ENCODE measurements around the gene IFT25. TPM values are rescaled to one million over a fixed set of nuclear protein-coding genes. Genes with fewer than 3 reads are reported as not detected.
A peak's percentile ranks its signal among the peaks of the same experiment; 100 is the strongest.
"Not testable (repeated sequence)": the region's sequence is repeated elsewhere in the genome, so short reads cannot be mapped to it uniquely, and the experiment has no call there.

The IFT25 gene
- total RNA-seq, 2 experiments from 2014 or later, result 71.8 to 74.3 TPM

- H3K36me3 Mint-ChIP-seq (ENCODE audit: low read depth), result peaks cover 40% of the 10 kb centered on the region
- ChIA-PET POLR2A (interaction anchor here (0.6 kb wide), 1 partner anchor 92 kb away, joined by 3 read pairs; no protein-coding TSS in a partner anchor), CTCF (interaction anchor here (1.0 to 1.5 kb wide), 3 partner anchors 10 to 71 kb away, joined by 3 to 5 read pairs (median 5); no protein-coding TSS in a partner anchor)
- DNase-seq, H3K27ac Mint-ChIP-seq, H3K4me3 Mint-ChIP-seq, H3K9me3 Mint-ChIP-seq, H3K4me1 Mint-ChIP-seq, H3K27me3 Mint-ChIP-seq: not testable (repeated sequence)
Measured at GRCh38 chr1:53969323-53969722, 23.8 kb upstream of the IFT25 start.

DNA sequence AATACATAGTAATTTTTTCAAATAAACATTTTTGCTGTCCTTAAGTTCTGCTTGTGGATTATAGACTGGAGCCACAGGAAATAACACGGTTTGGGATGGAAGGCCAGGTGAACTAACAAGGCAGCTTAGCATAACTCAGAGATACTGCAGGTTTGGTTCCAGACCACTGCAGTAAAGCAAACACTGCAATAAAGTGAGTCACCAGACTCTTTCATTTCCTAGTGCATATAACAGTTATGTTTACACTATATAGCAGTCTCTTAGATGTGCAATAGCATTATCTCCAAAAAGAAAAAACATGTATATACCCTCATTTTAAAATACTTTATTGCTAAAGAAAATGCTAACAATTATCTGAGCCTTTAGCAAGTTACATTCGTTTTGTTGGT lies 22.6 kb upstream of the IFT25 start:
- H3K9me3 Mint-ChIP-seq, result no peaks in the 10 kb centered on the region
- no peak overlapping the region for H3K4me3 Mint-ChIP-seq
- H3K27me3 Mint-ChIP-seq, result no peaks in the 10 kb centered on the region
- CTCF ChIA-PET, result interaction anchor here (0.8 kb wide), 1 partner anchor 107 kb away, joined by 3 read pairs; no protein-coding TSS in a partner anchor
- H3K36me3 Mint-ChIP-seq (ENCODE audit: low read depth), result peaks cover 44% of the 10 kb centered on the region
- no peak overlapping the region for H3K27ac Mint-ChIP-seq
- peaks cover 11% of the 10 kb centered on the region for H3K4me1 Mint-ChIP-seq
- POLR2A ChIA-PET, result no interaction called here
- DNase-seq, result no peak

DNA sequence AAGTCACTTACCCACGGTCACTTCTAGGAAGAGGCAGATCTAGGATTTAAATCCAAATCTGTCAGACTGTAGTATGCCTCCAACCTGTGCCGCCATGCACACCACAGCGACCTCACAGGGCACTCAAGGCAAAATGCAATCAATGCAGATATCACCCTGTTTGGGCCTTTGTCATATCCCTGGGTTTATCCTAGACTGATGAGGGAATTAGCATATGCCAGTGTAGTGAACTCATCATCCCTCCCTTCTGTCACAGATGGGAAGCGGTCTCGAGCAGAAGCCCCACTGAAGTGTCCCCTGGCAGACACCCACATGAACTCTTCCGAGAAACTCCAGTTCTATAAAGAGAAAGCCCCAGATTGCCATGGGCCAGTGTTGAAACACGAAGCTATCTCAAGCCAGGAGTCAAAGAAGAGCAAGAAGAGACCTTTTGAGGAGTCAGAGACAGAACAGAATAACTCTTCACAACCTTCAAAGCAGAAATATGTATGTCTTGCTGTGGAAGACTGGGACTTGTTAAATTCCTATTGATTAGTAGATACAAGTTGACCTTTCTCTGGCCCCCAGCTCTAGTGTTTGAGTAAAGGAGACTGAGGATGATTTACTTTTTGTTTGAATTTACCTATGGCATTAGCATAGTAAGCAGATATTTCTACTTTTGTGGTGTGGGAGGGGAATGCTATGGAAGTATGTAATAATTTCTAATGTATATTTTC lies 22.1 kb upstream of the IFT25 start:
- no peaks in the 10 kb centered on the region for H3K27me3 Mint-ChIP-seq
- no peak for DNase-seq
- ChIA-PET POLR2A (no interaction called here), CTCF (interaction anchor here (0.8 kb wide), 1 partner anchor 107 kb away, joined by 3 read pairs; no protein-coding TSS in a partner anchor)
- H3K36me3 Mint-ChIP-seq (ENCODE audit: low read depth), result peaks cover 43% of the 10 kb centered on the region
- H3K27ac Mint-ChIP-seq, result no peak overlapping the region
- H3K9me3 Mint-ChIP-seq, result no peaks in the 10 kb centered on the region
- H3K4me3 Mint-ChIP-seq, result no peak overlapping the region
- H3K4me1 Mint-ChIP-seq, result peaks cover 13% of the 10 kb centered on the region

DNA sequence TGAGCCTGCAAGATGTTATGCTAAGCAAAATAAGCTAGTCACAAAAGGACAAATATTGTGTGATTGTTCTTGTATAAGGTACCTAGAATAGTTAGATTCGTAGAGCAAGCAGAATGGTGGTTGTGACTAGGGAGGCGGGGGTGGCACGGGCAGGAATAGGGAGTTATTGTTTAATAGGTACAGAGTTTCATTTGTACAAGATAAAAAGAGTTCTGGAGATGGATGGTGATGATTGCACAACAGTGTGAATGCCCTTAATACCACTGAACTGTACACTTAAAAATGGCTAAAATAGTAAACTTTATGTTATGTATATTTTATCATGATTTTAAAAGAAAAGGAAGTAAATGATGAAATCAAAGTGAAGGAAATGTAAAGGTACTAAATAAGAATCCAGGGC lies 21.3 kb upstream of the IFT25 start:
- CTCF ChIA-PET, result no interaction called here
- H3K9me3 Mint-ChIP-seq, result no peaks in the 10 kb centered on the region
- DNase-seq, result no peak
- H3K4me3 Mint-ChIP-seq, result no peak overlapping the region
- POLR2A ChIA-PET, result no interaction called here
- H3K27ac Mint-ChIP-seq, result no peak overlapping the region
- H3K36me3 Mint-ChIP-seq (ENCODE audit: low read depth), result peaks cover 43% of the 10 kb centered on the region
- no peaks in the 10 kb centered on the region for H3K27me3 Mint-ChIP-seq
- H3K4me1 Mint-ChIP-seq, result peaks cover 13% of the 10 kb centered on the region

- H3K4me1 Mint-ChIP-seq, result peaks cover 10% of the 10 kb centered on the region
- DNase-seq, result no peak
- peak overlapping the region; percentile 19 for H3K27ac Mint-ChIP-seq
- H3K4me3 Mint-ChIP-seq, result no peak overlapping the region
- ChIA-PET POLR2A (no interaction called here), CTCF (interaction anchor here (1.8 kb wide), 1 partner anchor 103 kb away, joined by 5 read pairs; no protein-coding TSS in a partner anchor)
- H3K27me3 Mint-ChIP-seq, result no peaks in the 10 kb centered on the region
- H3K9me3 Mint-ChIP-seq, result no peaks in the 10 kb centered on the region
- H3K36me3 Mint-ChIP-seq (ENCODE audit: low read depth), result peaks cover 33% of the 10 kb centered on the region
Measured at GRCh38 chr1:53964109-53964508, 18.6 kb upstream of the IFT25 start.

- Mint-ChIP-seq H3K4me3 (no peak overlapping the region), H3K36me3 (ENCODE audit: low read depth) (peaks cover 29% of the 10 kb centered on the region), H3K27me3 (no peaks in the 10 kb centered on the region), H3K27ac (no peak overlapping the region), H3K4me1 (peaks cover 10% of the 10 kb centered on the region), H3K9me3 (no peaks in the 10 kb centered on the region)
- ChIA-PET CTCF (interaction anchor here (0.5 to 1.8 kb wide), 2 partner anchors 103 to 525 kb away, joined by 3 to 5 read pairs; no protein-coding TSS in a partner anchor), POLR2A (no interaction called here)
- no peak for DNase-seq
Measured at GRCh38 chr1:53963460-53963859, 18.0 kb upstream of the IFT25 start.

GRCh38 chr1:53962395-53962794 lies 16.9 kb upstream of the IFT25 start:
- peaks cover 31% of the 10 kb centered on the region for H3K36me3 Mint-ChIP-seq (ENCODE audit: low read depth)
- no peaks in the 10 kb centered on the region for H3K27me3 Mint-ChIP-seq
- H3K4me3 Mint-ChIP-seq, result no peak overlapping the region
- CTCF ChIA-PET, result interaction anchor here (0.9 to 1.8 kb wide), 2 partner anchors 84 to 102 kb away, joined by 3 to 5 read pairs; no protein-coding TSS in a partner anchor
- no peak for DNase-seq
- H3K4me1 Mint-ChIP-seq, result peaks cover 12% of the 10 kb centered on the region
- no peaks in the 10 kb centered on the region for H3K9me3 Mint-ChIP-seq
- POLR2A ChIA-PET, result no interaction called here
- H3K27ac Mint-ChIP-seq, result no peak overlapping the region

DNA sequence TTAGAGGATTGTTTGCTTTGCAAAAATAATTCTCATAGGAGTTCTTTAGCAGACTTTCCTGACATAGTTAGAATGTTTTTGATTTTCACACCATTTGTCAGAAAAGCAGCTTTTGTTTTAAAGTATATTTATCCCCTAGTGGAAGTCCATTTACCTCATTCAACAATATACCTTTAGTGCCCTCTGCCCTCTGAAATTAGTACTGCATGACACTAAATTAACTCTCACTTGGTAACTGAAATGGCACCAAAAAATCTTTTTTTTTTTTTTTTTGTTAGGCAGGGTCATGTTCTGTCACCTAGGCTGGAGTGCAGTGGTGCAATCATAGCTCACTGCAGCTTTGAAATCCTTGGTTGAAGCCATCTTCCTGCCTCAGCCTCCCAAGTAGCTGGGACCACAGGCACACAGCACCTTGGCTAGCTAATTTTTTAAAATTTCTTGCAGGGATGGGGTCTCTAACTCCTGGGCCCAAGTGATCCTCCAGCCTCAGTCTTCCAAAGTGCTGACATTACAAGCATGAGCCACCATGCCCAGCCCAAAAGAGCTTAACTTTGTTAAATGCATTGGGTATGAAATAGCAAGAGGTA lies 14.3 kb upstream of the IFT25 start:
- DNase-seq, result peak; percentile 57
- POLR2A ChIA-PET, result interaction anchor here (0.7 to 1.0 kb wide), 2 partner anchors 81 to 99 kb away, joined by 3 to 4 read pairs; no protein-coding TSS in a partner anchor
- Mint-ChIP-seq H3K4me1 (peaks cover 24% of the 10 kb centered on the region), H3K4me3 (no peak overlapping the region), H3K36me3 (ENCODE audit: low read depth) (peaks cover 24% of the 10 kb centered on the region), H3K9me3 (no peaks in the 10 kb centered on the region), H3K27me3 (no peaks in the 10 kb centered on the region), H3K27ac (no peak overlapping the region)
- CTCF ChIA-PET, result interaction anchor here (0.6 to 4.2 kb wide), 25 partner anchors 10 to 841 kb away, joined by 3 to 32 read pairs (median 5); partner anchors contain the start of genes IFT25 and TTC22

DNA sequence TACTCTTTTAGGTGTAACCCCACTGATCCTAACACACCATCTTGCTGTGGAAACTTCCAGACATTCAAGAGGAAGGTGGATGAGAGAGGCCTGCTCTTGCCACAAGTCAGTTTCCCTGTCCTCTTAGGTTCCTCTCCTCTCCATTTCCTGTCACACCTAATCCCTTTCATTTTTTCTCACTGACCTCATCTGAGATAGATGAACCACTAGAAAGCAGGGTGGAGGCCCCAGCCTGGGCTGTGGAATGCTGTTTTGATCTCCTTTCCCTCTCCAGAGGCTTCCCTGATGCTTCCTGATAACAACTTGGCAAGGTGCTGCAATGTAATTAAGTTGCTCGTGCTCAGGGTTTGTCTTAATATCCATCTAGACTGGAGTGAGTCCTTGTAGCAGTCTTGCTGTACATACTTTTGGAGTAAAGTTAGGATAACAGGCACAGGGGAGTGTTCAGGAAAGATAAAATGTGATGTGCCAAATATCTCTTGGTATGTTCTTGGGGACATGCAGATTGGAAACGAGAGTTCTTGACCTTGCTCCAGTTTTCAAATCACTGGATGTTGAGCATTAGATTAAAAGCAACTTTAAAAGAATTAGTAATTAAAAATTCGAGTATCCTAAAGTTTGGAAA lies 11.8 kb upstream of the IFT25 start:
- CTCF ChIA-PET, result no interaction called here

GRCh38 chr1:53956308-53957168 lies 11.0 kb upstream of the IFT25 start:
- H3K36me3 Mint-ChIP-seq (ENCODE audit: low read depth), result peaks cover 21% of the 10 kb centered on the region
- H3K27me3 Mint-ChIP-seq, result no peaks in the 10 kb centered on the region
- no peak for DNase-seq
- ChIA-PET CTCF (interaction anchor here (0.7 to 2.1 kb wide), 4 partner anchors 14 to 97 kb away, joined by 3 to 5 read pairs (median 4); no protein-coding TSS in a partner anchor), POLR2A (no interaction called here)
- H3K27ac Mint-ChIP-seq, result peak overlapping the region; percentile 17
- H3K9me3 Mint-ChIP-seq, result no peaks in the 10 kb centered on the region
- H3K4me3 Mint-ChIP-seq, result no peak overlapping the region
- peaks cover 14% of the 10 kb centered on the region for H3K4me1 Mint-ChIP-seq

More for the DNA sequence above, 11.8 kb upstream of the IFT25 start:
- H3K27ac Mint-ChIP-seq, result peak overlapping the region; percentile 17
- POLR2A ChIA-PET, result no interaction called here
- H3K36me3 Mint-ChIP-seq (ENCODE audit: low read depth), result peaks cover 19% of the 10 kb centered on the region
- H3K4me3 Mint-ChIP-seq, result no peak overlapping the region
- H3K27me3 Mint-ChIP-seq, result no peaks in the 10 kb centered on the region
- H3K4me1 Mint-ChIP-seq, result peaks cover 14% of the 10 kb centered on the region
- DNase-seq, result no peak
- H3K9me3 Mint-ChIP-seq, result no peaks in the 10 kb centered on the region

DNA sequence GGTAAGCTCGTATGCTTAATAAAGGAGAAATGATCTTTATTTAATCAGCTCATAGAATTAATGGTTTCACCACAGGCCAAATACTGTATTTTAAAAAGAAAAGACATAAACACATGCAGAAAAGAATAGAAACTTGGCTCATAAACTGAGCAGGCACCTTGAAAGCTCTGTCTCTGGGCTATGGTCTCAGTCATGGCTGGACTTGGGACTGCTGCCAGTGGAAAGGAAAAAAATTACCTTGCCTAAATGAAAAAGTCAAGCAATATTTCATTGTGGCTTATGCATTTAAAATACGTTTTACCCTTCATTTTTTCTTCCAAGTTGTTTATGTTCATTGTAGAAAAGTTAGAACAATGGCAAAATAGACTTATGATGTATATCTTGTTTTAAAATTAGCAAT lies 8.6 kb upstream of the IFT25 start:
- DNase-seq, result no peak
- Mint-ChIP-seq H3K36me3 (ENCODE audit: low read depth) (peaks cover 17% of the 10 kb centered on the region), H3K4me1 (peaks cover 14% of the 10 kb centered on the region), H3K27ac (no peak overlapping the region), H3K27me3 (no peaks in the 10 kb centered on the region), H3K4me3 (no peak overlapping the region), H3K9me3 (no peaks in the 10 kb centered on the region)
- ChIA-PET CTCF (interaction anchor here (0.7 to 1.7 kb wide), 2 partner anchors 35 to 93 kb away, joined by 3 to 4 read pairs; no protein-coding TSS in a partner anchor), POLR2A (no interaction called here)

GRCh38 chr1:53951697-53952096 lies 6.2 kb upstream of the IFT25 start:
- CTCF ChIA-PET, result no interaction called here
- Mint-ChIP-seq H3K27ac (no peak overlapping the region), H3K9me3 (no peaks in the 10 kb centered on the region), H3K4me1 (peaks cover 26% of the 10 kb centered on the region), H3K36me3 (ENCODE audit: low read depth) (peaks cover 11% of the 10 kb centered on the region), H3K27me3 (no peaks in the 10 kb centered on the region), H3K4me3 (no peak overlapping the region)
- POLR2A ChIA-PET, result no interaction called here
- DNase-seq, result no peak

All from activated CD4-positive, alpha-beta T cell treated with anti-CD3 and anti-CD28 coated beads, Interleukin-2, amount 10 ng/mL, durations not matched to agents 7 days and 5 days (primary cell).